ENCODE measurements around the gene LRP2BP. TPM values are rescaled to one million over a fixed set of nuclear protein-coding genes. Genes with fewer than 3 reads are reported as not detected.

Gene LRP2BP
- total RNA-seq, 4 donors from 2014 or later, result 0.81 to 4.4 (median 1.5) TPM

DNA sequence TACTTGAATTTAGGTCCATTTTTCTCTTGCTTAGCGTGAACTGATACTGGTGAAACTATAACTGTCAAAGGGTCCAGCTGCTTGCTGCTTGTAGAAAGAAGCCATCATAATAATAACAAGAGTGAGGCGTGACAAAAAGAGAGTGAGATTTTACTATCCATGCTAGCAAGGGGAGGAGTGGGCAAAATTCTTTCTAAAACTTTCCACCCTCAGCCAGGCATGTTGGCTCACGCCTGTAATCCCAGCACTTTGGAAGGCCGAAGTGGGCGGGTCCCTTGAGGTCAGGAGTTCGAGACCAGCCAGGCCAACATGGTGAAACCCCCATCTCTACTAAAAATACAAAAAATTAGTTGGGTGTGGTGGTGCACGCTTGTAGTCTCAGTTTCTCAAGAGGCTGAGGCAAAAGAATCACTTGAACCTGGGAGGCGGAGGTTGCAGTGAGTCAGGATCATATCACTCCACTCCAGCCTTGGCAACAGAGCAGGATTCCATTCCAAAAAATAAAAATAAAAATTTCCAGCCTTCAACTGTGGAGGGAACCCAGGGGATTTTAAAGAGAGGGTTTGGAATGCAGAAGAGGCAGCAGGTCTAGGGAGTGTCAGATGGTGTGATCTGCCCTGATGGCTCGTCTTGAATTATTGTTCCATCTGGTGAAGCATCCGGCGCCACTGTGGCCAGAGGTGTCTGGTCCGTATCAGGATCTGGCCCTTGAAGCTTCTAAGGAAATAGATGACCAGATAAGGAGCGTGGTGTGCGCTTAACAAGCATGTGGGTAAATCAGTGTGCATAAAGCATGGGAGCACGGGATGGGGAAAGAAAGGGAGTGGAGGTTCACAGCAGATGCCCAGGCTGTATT lies 51.8 kb downstream of the LRP2BP start:
- peaks cover 3 to 86% of the 10 kb centered on the region in 2 donors for H3K36me3 ChIP-seq
- no peaks in the 10 kb centered on the region for H3K27me3 ChIP-seq
- ATAC-seq, result peak; percentile 60
- peak overlapping the region in 3 of 4 donors; percentile 28 to 53 (median 33) for H3K27ac ChIP-seq
- no peak for TF ChIP-seq POLR2A (IDR thresholded peaks at IDR 0.05)
- no peak for TF ChIP-seq POLR2AphosphoS5 (IDR thresholded peaks at IDR 0.05)
- no peak for TF ChIP-seq EP300 (IDR thresholded peaks at IDR 0.05)
- no peak for TF ChIP-seq CTCF (IDR thresholded peaks at IDR 0.05)
- H3K9me3 ChIP-seq, result no peaks in the 10 kb centered on the region
- peaks cover 0 to 4% (median 0%) of the 10 kb centered on the region in 3 donors for H3K4me1 ChIP-seq
- no peak overlapping the region for H3K4me3 ChIP-seq
- WGBS, 2 donors (ENCODE audit: low coverage in 1 of 2), result 55 to 68% methylated on average over 10 to 15 of the region's 15 CpGs

DNA sequence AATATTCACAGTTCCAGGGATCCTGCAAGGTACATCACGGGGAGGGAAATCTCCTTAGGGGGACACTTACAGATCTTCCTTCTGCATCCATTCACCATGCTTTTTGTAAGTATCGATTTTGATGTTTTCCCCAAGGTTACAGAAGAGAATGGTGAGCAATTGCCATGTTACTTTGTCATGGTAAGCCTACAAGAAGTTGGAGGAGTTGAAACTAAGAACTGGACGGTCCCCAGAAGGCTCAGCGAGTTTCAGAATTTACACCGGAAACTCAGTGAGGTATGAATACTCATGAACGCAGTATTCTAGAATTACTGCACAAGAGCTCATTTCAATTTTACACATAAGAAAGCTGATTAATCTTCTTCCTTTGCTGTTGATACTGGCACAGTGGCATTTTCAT lies 53.9 kb downstream of the LRP2BP start:
- H3K4me3 ChIP-seq, result no peak overlapping the region
- H3K4me1 ChIP-seq, result peaks cover 0 to 4% (median 0%) of the 10 kb centered on the region in 3 donors
- H3K27me3 ChIP-seq, result no peaks in the 10 kb centered on the region
- WGBS, 2 donors (ENCODE audit: low coverage in 1 of 2), result 99 to 100% methylated on average over 5 to 6 of the region's 6 CpGs
- H3K27ac ChIP-seq, result no peak overlapping the region
- no peak for ATAC-seq
- TF ChIP-seq POLR2AphosphoS5 (IDR thresholded peaks at IDR 0.05) (no peak), CTCF (IDR thresholded peaks at IDR 0.05) (no peak), EP300 (IDR thresholded peaks at IDR 0.05) (no peak), POLR2A (IDR thresholded peaks at IDR 0.05) (no peak)
- no peaks in the 10 kb centered on the region for H3K9me3 ChIP-seq
- peaks cover 3 to 72% of the 10 kb centered on the region in 2 donors for H3K36me3 ChIP-seq

- Histone ChIP-seq H3K9me3 (no peaks in the 10 kb centered on the region), H3K27ac (no peak overlapping the region), H3K4me1 (peaks cover 0 to 4% (median 0%) of the 10 kb centered on the region in 3 donors), H3K36me3 (peaks cover 3 to 67% of the 10 kb centered on the region in 2 donors), H3K4me3 (no peak overlapping the region), H3K27me3 (no peaks in the 10 kb centered on the region)
- 88% methylated on average over 2 of the region's 2 CpGs; no CpG with 5 or more reads in 1 of the 2 donors for WGBS, 2 donors (ENCODE audit: low coverage in 1 of 2)
- TF ChIP-seq EP300 (IDR thresholded peaks at IDR 0.05), result no peak
- no peak for TF ChIP-seq CTCF (IDR thresholded peaks at IDR 0.05)
- TF ChIP-seq POLR2A (IDR thresholded peaks at IDR 0.05), result no peak
- no peak for TF ChIP-seq POLR2AphosphoS5 (IDR thresholded peaks at IDR 0.05)
- no peak for ATAC-seq
These were observed 54.3 kb downstream of the LRP2BP start for GRCh38 chr4:185341377-185341776.

GRCh38 chr4:185339941-185340340 lies 55.8 kb downstream of the LRP2BP start:
- Histone ChIP-seq H3K27ac (no peak overlapping the region), H3K36me3 (peaks cover 3 to 55% of the 10 kb centered on the region in 2 donors), H3K27me3 (no peaks in the 10 kb centered on the region), H3K9me3 (no peaks in the 10 kb centered on the region), H3K4me1 (no peaks in the 10 kb centered on the region), H3K4me3 (no peak overlapping the region)
- TF ChIP-seq POLR2A (IDR thresholded peaks at IDR 0.05), result no peak
- no peak for TF ChIP-seq POLR2AphosphoS5 (IDR thresholded peaks at IDR 0.05)
- 79 to 90% methylated on average over 3 of the region's 3 CpGs for WGBS, 2 donors (ENCODE audit: low coverage in 1 of 2)
- no peak for ATAC-seq

- Histone ChIP-seq H3K36me3 (peaks cover 0 to 22% of the 10 kb centered on the region in 2 donors), H3K27ac (no peak overlapping the region), H3K27me3 (no peaks in the 10 kb centered on the region), H3K9me3 (no peaks in the 10 kb centered on the region), H3K4me3 (no peak overlapping the region), H3K4me1 (no peaks in the 10 kb centered on the region)
- WGBS, 2 donors (ENCODE audit: low coverage in 1 of 2), result 92 to 100% methylated on average over 1 of the region's 1 CpG
- ATAC-seq, result no peak
- no peak for TF ChIP-seq POLR2A (IDR thresholded peaks at IDR 0.05)
- TF ChIP-seq CTCF (IDR thresholded peaks at IDR 0.05), result no peak
- TF ChIP-seq EP300 (IDR thresholded peaks at IDR 0.05), result no peak
- no peak for TF ChIP-seq POLR2AphosphoS5 (IDR thresholded peaks at IDR 0.05)
These were observed 60.1 kb downstream of the LRP2BP start for GRCh38 chr4:185335579-185335978.

All from gastroesophageal sphincter (tissue), 4 donors.